Endodermal cell (in vitro differentiated cells): Measurements from ENCODE around the gene ADH1A. TPM values are rescaled to one million over a fixed set of nuclear protein-coding genes. Genes with fewer than 3 reads are reported as not detected.
"Not testable (repeated sequence)": the region's sequence is repeated elsewhere in the genome, so short reads cannot be mapped to it uniquely, and the experiment has no call there.

Experiments
- DNase-seq: peaks from one replicate; pipeline ENCODE4 v3.0.0-alpha.2; 2017
- H3K27ac ChIP-seq: 2 replicates; pipeline ENCODE4 v1.5.1; 2013; ENCODE audit warnings: mild to moderate bottlenecking, low read depth, low read length, moderate library complexity
- H3K27me3 ChIP-seq: 2 replicates; pipeline ENCODE4 v1.6.1; 2013; ENCODE audit warnings: mild to moderate bottlenecking, low read length, moderate library complexity; ENCODE audit not compliant: insufficient read depth, control insufficient read depth, poor library complexity, severe bottlenecking
- H3K36me3 ChIP-seq: 2 replicates; pipeline ENCODE4 v1.7.0; 2013; ENCODE audit warnings: mild to moderate bottlenecking, low read length, moderate library complexity; ENCODE audit not compliant: control insufficient read depth, insufficient read depth
- H3K4me1 ChIP-seq: one replicate; pipeline ENCODE4 v1.7.0; 2013; ENCODE audit warnings: low read length; ENCODE audit not compliant: control insufficient read depth, insufficient read depth
- H3K4me3 ChIP-seq: 2 replicates; pipeline ENCODE4 v1.5.1; 2013; ENCODE audit warnings: mild to moderate bottlenecking, low read length, moderate library complexity
- H3K9ac ChIP-seq: 2 replicates; pipeline ENCODE4 v1.6.1; 2013; ENCODE audit warnings: mild to moderate bottlenecking, low read length, moderate library complexity; ENCODE audit not compliant: poor library complexity, severe bottlenecking; ENCODE audit errors: extremely low read depth
- H3K9me3 ChIP-seq: 2 replicates; pipeline ENCODE4 v1.6.1; 2013; ENCODE audit warnings: mild to moderate bottlenecking, low read length, moderate library complexity; ENCODE audit not compliant: control insufficient read depth
- H3K27ac Mint-ChIP-seq: 2 replicates; pipeline ENCODE4 v1.8.0; 2020; ENCODE audit warnings: mixed read lengths
- H3K27me3 Mint-ChIP-seq: 2 replicates; pipeline ENCODE4 v1.8.0; 2021; ENCODE audit warnings: mild to moderate bottlenecking, mixed read lengths; ENCODE audit not compliant: insufficient read depth
- H3K36me3 Mint-ChIP-seq: 2 replicates; pipeline ENCODE4 v1.8.0; 2020; ENCODE audit warnings: low read depth, mixed read lengths
- H3K4me1 Mint-ChIP-seq: 2 replicates; pipeline ENCODE4 v1.8.0; 2020; ENCODE audit warnings: mixed read lengths
- H3K4me3 Mint-ChIP-seq: 2 replicates; pipeline ENCODE4 v1.8.0; 2020; ENCODE audit warnings: mild to moderate bottlenecking, moderate library complexity, mixed read lengths
- H3K9me3 Mint-ChIP-seq: 2 replicates; pipeline ENCODE4 v1.8.0; 2020; ENCODE audit warnings: mild to moderate bottlenecking, mixed read lengths
- CTCF ChIP-seq: fragments of 200-600 bp; sonication (generic); conservative IDR thresholded peaks from 2 replicates; pipeline ENCODE4 v1.5.0; 2021; ENCODE audit warnings: antibody characterized with exemption, mild to moderate bottlenecking
- WGBS, 2 experiments: methylation state at CpG; one replicate each; pipeline versions ENCODE4 v1.1.5 to v1.1.7; 2013; ENCODE audit warnings: missing lambda C conversion rate in 2 of 2, mixed read lengths in 1 of 2; ENCODE audit not compliant: insufficient coverage in 1 of 2, insufficient read length in 1 of 2; 5-methylcytosine and 5-hydroxymethylcytosine counted together
- total RNA-seq, 2 donors: library from RNA; stranded (reverse); fragmentation: NEBNext Ultra II Directional in 1 of 2; extraction: Animal tissue kit (Norgen Biotek cat#: 25700) in 1 of 2; gene quantifications; 2 replicates in 1 of 2; 3 replicates in 1 of 2; pipeline ENCODE4 v1.2.1, GENCODE V29; 2021

The ADH1A gene
- total RNA-seq, 2 donors from 2014 or later: not detected

- H3K36me3 ChIP-seq: no peaks in the 10 kb centered on the region
- H3K9me3 ChIP-seq: peaks cover 8% of the 10 kb centered on the region
- Mint-ChIP-seq H3K4me3 (no peak within 1 kb of the TSS), H3K4me1 (no peaks in the 10 kb centered on the region), H3K9me3 (peaks cover 8% of the 10 kb centered on the region), H3K27me3 (peaks cover 31% of the 10 kb centered on the region), H3K36me3 (no peaks in the 10 kb centered on the region), H3K27ac (no peak within 1 kb of the TSS)
- H3K4me1 ChIP-seq: no peaks in the 10 kb centered on the region
- H3K27me3 ChIP-seq: peaks cover 34% of the 10 kb centered on the region
- H3K27ac ChIP-seq: no peak within 1 kb of the TSS
- TF ChIP-seq CTCF: no peak
- WGBS, 2 experiments: 62 to 100% methylated on average over 1 to 8 of the region's 8 CpGs
- no peak within 1 kb of the TSS for H3K4me3 ChIP-seq
- H3K9ac ChIP-seq: no peak within 1 kb of the TSS
- DNase-seq: no peak
Measured at GRCh38 chr4:99321241-99322191, 30.7 kb upstream of the ADH1A start, which contains the start of gene ADH1B. Gene ADH1B (minus strand): TSS chr4:99321401. CDS start chr4:99321331, 70 bp downstream.

GRCh38 chr4:99317811-99318210 is 27.0 kb upstream of the ADH1A start:
- not testable (repeated sequence) for H3K27ac Mint-ChIP-seq, H3K9ac ChIP-seq, H3K4me3 Mint-ChIP-seq, H3K27ac ChIP-seq, H3K9me3 ChIP-seq, H3K36me3 ChIP-seq, H3K4me1 ChIP-seq, H3K4me1 Mint-ChIP-seq, DNase-seq, H3K36me3 Mint-ChIP-seq, H3K4me3 ChIP-seq, H3K9me3 Mint-ChIP-seq
- peaks cover 13% of the 10 kb centered on the region for H3K27me3 Mint-ChIP-seq
- H3K27me3 ChIP-seq: peaks cover 16% of the 10 kb centered on the region
- 90 to 93% methylated on average over 2 to 8 of the region's 8 CpGs for WGBS, 2 experiments

- no peak overlapping the region for H3K4me3 Mint-ChIP-seq
- DNase-seq: no peak
- no peaks in the 10 kb centered on the region for H3K9me3 ChIP-seq
- peaks cover 9% of the 10 kb centered on the region for H3K27me3 Mint-ChIP-seq
- H3K36me3 Mint-ChIP-seq: no peaks in the 10 kb centered on the region
- H3K4me3 ChIP-seq: no peak overlapping the region
- WGBS, 2 experiments: 93 to 100% methylated on average over 1 to 3 of the region's 3 CpGs
- H3K27ac ChIP-seq: no peak overlapping the region
- no peaks in the 10 kb centered on the region for H3K9me3 Mint-ChIP-seq
- H3K36me3 ChIP-seq: no peaks in the 10 kb centered on the region
- no peaks in the 10 kb centered on the region for H3K4me1 Mint-ChIP-seq
- H3K27ac Mint-ChIP-seq: no peak overlapping the region
- no peak overlapping the region for H3K9ac ChIP-seq
- peaks cover 12% of the 10 kb centered on the region for H3K27me3 ChIP-seq
- no peak for TF ChIP-seq CTCF
- H3K4me1 ChIP-seq: no peaks in the 10 kb centered on the region
Measured at GRCh38 chr4:99317354-99317753, 26.6 kb upstream of the ADH1A start.
